H1 (cell line): ENCODE results near the gene LPAR6. TPM values are rescaled to one million over a fixed set of nuclear protein-coding genes. Genes with fewer than 3 reads are reported as not detected.

Source experiments
- BCL11A ChIP-seq, 2 experiments: IDR thresholded peaks; one replicate each; pipeline ENCODE4 v1.6.1; 2011; ENCODE audit warnings: low read depth in 2 of 2, low read length in 2 of 2, mild to moderate bottlenecking in 2 of 2
- EGR1 ChIP-seq: IDR thresholded peaks from 2 replicates; pipeline ENCODE4 v1.6.1; 2011; ENCODE audit warnings: low read depth, low read length, borderline replicate concordance
- NRF1 ChIP-seq: IDR thresholded peaks from 2 replicates; pipeline ENCODE4 v1.6.1; 2011; ENCODE audit warnings: mild to moderate bottlenecking, low read depth, low read length, improper control_type of control experiment
- RXRA ChIP-seq: IDR thresholded peaks from 2 replicates; pipeline ENCODE4 v1.6.1; 2011; ENCODE audit warnings: low read depth, mild to moderate bottlenecking, low read length, moderate library complexity; ENCODE audit not compliant: insufficient read depth
- polyA plus RNA-seq, 7 experiments: library from polyadenylated mRNA; depleted of rRNA in 3 of 7; stranded (reverse) in 5 of 7; unstranded in 2 of 7; fragments of >200 nt in 5 of 7; fragments of 200-250 nt in 2 of 7; gene quantifications; 1 replicate in 5 of 7; 2 replicates in 1 of 7; 4 replicates in 1 of 7; pipeline versions ENCODE4 v1.2.1 to v1.2.3, GENCODE V29; 2011 to 2013; ENCODE audit warnings: missing spikeins in 2 of 7, mixed read lengths in 2 of 7
- total RNA-seq: library from RNA; stranded (reverse); fragmentation: NEBNext Ultra II Directional; extraction: Animal tissue kit (Norgen Biotek cat#: 25700); gene quantifications from 2 replicates; pipeline ENCODE4 v1.2.1, GENCODE V29; 2021
- TF ChIP-seq, protein P1 (sequence below): fragments of 300-600 bp; sonication (generic); IDR thresholded peaks from 2 replicates; pipeline ENCODE4 v1.7.1; 2012; ENCODE audit warnings: low read length, moderate library complexity, mild to moderate bottlenecking, inconsistent platforms; ENCODE audit not compliant: insufficient replicate concordance

LPAR6 gene
- total and polyA plus RNA-seq, 2 of the 8 experiments (the other 6 are each of a cell fraction or from before 2014, with no cell fraction given), result 0.50 to 0.97 TPM

DNA sequence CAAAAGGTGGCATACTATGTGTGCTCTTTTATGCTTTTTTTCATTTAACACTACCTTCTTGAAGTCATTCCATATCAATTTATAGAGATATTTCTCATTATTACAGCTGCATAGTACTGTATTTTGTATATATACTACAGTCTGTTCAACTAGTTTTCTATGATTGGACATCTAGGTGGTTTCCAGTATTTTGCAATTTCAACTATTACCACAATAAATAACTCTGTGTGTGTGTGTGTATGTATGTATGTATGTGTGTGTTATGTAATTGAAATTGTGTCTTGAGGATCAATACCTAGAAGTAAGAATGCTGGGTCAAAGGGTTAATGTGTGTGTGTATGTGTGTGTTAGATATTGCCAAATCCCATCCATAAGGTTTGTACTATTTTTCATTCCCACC lies 7.0 kb downstream of the LPAR6 start (continued):
- TF ChIP-seq, protein P1, sequence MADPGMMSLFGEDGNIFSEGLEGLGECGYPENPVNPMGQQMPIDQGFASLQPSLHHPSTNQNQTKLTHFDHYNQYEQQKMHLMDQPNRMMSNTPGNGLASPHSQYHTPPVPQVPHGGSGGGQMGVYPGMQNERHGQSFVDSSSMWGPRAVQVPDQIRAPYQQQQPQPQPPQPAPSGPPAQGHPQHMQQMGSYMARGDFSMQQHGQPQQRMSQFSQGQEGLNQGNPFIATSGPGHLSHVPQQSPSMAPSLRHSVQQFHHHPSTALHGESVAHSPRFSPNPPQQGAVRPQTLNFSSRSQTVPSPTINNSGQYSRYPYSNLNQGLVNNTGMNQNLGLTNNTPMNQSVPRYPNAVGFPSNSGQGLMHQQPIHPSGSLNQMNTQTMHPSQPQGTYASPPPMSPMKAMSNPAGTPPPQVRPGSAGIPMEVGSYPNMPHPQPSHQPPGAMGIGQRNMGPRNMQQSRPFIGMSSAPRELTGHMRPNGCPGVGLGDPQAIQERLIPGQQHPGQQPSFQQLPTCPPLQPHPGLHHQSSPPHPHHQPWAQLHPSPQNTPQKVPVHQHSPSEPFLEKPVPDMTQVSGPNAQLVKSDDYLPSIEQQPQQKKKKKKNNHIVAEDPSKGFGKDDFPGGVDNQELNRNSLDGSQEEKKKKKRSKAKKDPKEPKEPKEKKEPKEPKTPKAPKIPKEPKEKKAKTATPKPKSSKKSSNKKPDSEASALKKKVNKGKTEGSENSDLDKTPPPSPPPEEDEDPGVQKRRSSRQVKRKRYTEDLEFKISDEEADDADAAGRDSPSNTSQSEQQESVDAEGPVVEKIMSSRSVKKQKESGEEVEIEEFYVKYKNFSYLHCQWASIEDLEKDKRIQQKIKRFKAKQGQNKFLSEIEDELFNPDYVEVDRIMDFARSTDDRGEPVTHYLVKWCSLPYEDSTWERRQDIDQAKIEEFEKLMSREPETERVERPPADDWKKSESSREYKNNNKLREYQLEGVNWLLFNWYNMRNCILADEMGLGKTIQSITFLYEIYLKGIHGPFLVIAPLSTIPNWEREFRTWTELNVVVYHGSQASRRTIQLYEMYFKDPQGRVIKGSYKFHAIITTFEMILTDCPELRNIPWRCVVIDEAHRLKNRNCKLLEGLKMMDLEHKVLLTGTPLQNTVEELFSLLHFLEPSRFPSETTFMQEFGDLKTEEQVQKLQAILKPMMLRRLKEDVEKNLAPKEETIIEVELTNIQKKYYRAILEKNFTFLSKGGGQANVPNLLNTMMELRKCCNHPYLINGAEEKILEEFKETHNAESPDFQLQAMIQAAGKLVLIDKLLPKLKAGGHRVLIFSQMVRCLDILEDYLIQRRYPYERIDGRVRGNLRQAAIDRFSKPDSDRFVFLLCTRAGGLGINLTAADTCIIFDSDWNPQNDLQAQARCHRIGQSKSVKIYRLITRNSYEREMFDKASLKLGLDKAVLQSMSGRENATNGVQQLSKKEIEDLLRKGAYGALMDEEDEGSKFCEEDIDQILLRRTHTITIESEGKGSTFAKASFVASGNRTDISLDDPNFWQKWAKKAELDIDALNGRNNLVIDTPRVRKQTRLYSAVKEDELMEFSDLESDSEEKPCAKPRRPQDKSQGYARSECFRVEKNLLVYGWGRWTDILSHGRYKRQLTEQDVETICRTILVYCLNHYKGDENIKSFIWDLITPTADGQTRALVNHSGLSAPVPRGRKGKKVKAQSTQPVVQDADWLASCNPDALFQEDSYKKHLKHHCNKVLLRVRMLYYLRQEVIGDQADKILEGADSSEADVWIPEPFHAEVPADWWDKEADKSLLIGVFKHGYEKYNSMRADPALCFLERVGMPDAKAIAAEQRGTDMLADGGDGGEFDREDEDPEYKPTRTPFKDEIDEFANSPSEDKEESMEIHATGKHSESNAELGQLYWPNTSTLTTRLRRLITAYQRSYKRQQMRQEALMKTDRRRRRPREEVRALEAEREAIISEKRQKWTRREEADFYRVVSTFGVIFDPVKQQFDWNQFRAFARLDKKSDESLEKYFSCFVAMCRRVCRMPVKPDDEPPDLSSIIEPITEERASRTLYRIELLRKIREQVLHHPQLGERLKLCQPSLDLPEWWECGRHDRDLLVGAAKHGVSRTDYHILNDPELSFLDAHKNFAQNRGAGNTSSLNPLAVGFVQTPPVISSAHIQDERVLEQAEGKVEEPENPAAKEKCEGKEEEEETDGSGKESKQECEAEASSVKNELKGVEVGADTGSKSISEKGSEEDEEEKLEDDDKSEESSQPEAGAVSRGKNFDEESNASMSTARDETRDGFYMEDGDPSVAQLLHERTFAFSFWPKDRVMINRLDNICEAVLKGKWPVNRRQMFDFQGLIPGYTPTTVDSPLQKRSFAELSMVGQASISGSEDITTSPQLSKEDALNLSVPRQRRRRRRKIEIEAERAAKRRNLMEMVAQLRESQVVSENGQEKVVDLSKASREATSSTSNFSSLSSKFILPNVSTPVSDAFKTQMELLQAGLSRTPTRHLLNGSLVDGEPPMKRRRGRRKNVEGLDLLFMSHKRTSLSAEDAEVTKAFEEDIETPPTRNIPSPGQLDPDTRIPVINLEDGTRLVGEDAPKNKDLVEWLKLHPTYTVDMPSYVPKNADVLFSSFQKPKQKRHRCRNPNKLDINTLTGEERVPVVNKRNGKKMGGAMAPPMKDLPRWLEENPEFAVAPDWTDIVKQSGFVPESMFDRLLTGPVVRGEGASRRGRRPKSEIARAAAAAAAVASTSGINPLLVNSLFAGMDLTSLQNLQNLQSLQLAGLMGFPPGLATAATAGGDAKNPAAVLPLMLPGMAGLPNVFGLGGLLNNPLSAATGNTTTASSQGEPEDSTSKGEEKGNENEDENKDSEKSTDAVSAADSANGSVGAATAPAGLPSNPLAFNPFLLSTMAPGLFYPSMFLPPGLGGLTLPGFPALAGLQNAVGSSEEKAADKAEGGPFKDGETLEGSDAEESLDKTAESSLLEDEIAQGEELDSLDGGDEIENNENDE, result no peak
- no peak for TF ChIP-seq BCL11A (IDR thresholded peaks at IDR 0.05; ENCODE audit: low read depth in 2 of 2, low read length in 2 of 2)
- no peak for TF ChIP-seq RXRA
- no peak for TF ChIP-seq EGR1
- TF ChIP-seq NRF1, result no peak
- TF ChIP-seq, all 59 proteins: peak for 0
